GM21526 (cell line): Measurements from ENCODE around the gene EPC1.
"Not testable (repeated sequence)": the region's sequence is repeated elsewhere in the genome, so short reads cannot be mapped to it uniquely, and the experiment has no call there.

ENCODE experiments used
- ATAC-seq: cut with Tn5 transposase; IDR thresholded peaks from one replicate; pipeline ENCODE4 v1.9.1; 2021; ENCODE audit warnings: moderate library complexity; ENCODE audit not compliant: unreplicated experiment, low FRiP score

Gene EPC1

GRCh38 chr10:32244011-32244410, 102.9 kb downstream of the EPC1 start:
- no peak for ATAC-seq

GRCh38 chr10:32241946-32242345, 105.0 kb downstream of the EPC1 start:
- ATAC-seq, result no peak

- no peak for ATAC-seq
Measured at GRCh38 chr10:32240471-32240870, 106.5 kb downstream of the EPC1 start.

- no peak for ATAC-seq
Measured at GRCh38 chr10:32239769-32240168, 107.2 kb downstream of the EPC1 start.

GRCh38 chr10:32237644-32238345, 109.2 kb downstream of the EPC1 start:
- no peak for ATAC-seq

GRCh38 chr10:32234471-32234870, 112.5 kb downstream of the EPC1 start:
- no peak for ATAC-seq

GRCh38 chr10:32233375-32233774, 113.6 kb downstream of the EPC1 start:
- ATAC-seq, result not testable (repeated sequence)

GRCh38 chr10:32232378-32232777, 114.6 kb downstream of the EPC1 start:
- ATAC-seq, result no peak

GRCh38 chr10:32229788-32230187, 117.2 kb downstream of the EPC1 start:
- not testable (repeated sequence) for ATAC-seq

GRCh38 chr10:32229170-32229569, 117.8 kb downstream of the EPC1 start:
- no peak for ATAC-seq

GRCh38 chr10:32227802-32228201, 119.2 kb downstream of the EPC1 start:
- no peak for ATAC-seq

- no peak for ATAC-seq
Measured at GRCh38 chr10:32226624-32227023, 120.3 kb downstream of the EPC1 start.

- no peak for ATAC-seq
Measured at GRCh38 chr10:32225976-32226375, 121.0 kb downstream of the EPC1 start.

- not testable (repeated sequence) for ATAC-seq
Measured at GRCh38 chr10:32222376-32222775, 124.6 kb downstream of the EPC1 start.

GRCh38 chr10:32219156-32219555, 127.8 kb downstream of the EPC1 start:
- ATAC-seq, result not testable (repeated sequence)

GRCh38 chr10:32218206-32219044, 128.5 kb downstream of the EPC1 start:
- ATAC-seq, result not testable (repeated sequence)
